ENCODE data around the gene SCIMP. TPM values are rescaled to one million over a fixed set of nuclear protein-coding genes. Genes with fewer than 3 reads are reported as not detected.
"Not testable (repeated sequence)": the region's sequence is repeated elsewhere in the genome, so short reads cannot be mapped to it uniquely, and the experiment has no call there.

The SCIMP gene
- polyA plus RNA-seq, 1 donor (not counting 4 experiments of a cell fraction or from before 2014, with no cell fraction given): not detected

DNA sequence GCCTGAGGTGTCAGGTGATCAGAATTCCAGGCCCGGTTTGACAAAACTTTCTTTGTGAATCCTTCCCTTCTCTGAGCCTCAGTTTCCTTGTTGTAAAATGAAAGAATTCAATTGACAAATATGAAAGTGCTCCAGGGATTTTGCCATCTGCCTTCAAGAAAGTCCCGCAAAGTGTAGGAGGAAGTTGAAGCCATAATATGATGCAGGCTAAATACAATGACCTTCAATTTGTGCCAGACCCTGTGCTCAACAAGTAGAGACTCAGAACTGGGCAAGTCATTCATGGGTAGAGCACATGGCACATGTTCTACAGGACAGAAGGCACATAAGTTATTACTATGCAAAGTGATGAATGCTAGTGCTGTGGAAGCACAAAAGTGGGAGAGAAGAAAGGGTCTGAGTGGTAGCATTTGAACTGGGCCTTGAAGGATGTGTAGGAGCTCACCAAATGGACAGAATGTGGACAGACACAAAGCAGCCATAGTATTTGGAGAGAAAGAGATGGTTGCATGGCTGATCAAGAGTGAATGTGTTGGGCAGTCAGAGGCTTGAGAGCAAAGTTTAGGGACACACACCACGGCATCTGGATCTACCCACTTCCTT, 2.4 kb upstream of the SCIMP start:
- H3K9me3 ChIP-seq (ENCODE audit: control insufficient read depth, low read depth, low read length): no peaks in the 10 kb centered on the region
- no peak for FAIRE-seq
- no peaks in the 10 kb centered on the region for H3K79me2 ChIP-seq (ENCODE audit: control insufficient read depth, insufficient read depth, low read length)
- H3K27me3 ChIP-seq (ENCODE audit: control insufficient read depth, extremely low read depth, insufficient read depth, low read length): no peaks in the 10 kb centered on the region
- TF ChIP-seq, protein P1, sequence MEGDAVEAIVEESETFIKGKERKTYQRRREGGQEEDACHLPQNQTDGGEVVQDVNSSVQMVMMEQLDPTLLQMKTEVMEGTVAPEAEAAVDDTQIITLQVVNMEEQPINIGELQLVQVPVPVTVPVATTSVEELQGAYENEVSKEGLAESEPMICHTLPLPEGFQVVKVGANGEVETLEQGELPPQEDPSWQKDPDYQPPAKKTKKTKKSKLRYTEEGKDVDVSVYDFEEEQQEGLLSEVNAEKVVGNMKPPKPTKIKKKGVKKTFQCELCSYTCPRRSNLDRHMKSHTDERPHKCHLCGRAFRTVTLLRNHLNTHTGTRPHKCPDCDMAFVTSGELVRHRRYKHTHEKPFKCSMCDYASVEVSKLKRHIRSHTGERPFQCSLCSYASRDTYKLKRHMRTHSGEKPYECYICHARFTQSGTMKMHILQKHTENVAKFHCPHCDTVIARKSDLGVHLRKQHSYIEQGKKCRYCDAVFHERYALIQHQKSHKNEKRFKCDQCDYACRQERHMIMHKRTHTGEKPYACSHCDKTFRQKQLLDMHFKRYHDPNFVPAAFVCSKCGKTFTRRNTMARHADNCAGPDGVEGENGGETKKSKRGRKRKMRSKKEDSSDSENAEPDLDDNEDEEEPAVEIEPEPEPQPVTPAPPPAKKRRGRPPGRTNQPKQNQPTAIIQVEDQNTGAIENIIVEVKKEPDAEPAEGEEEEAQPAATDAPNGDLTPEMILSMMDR (optimal IDR thresholded peaks at IDR 0.05 in 1 of 3, IDR thresholded peaks at IDR 0.05 in 1 of 3, conservative IDR thresholded peaks at IDR 0.05 in 1 of 3; ENCODE audit: extremely low read depth in 1 of 3, insufficient read depth in 2 of 3, low read length in 3 of 3): no peak
- TF ChIP-seq EZH2 (IDR thresholded peaks at IDR 0.05; ENCODE audit: low read length): no peak
- dilution Hi-C loops (cut with MboI; ENCODE audit: extremely low pct_ligation_motif_present, low sequenced_read_pairs): no loop called here
- no peaks in the 10 kb centered on the region for H3K36me3 ChIP-seq (ENCODE audit: control insufficient read depth in 2 of 2, extremely low read depth in 1 of 2, insufficient read depth in 2 of 2, low read length in 2 of 2)
- H3K4me3 ChIP-seq (ENCODE audit: control insufficient read depth in 2 of 3, extremely low read depth in 1 of 3, insufficient read depth in 2 of 3, low read depth in 1 of 3, low read length in 3 of 3): no peak overlapping the region
- H3K9ac ChIP-seq (ENCODE audit: control insufficient read depth, extremely low read depth, insufficient read depth, low read length): no peak overlapping the region
- peaks cover 5% of the 10 kb centered on the region for H3K4me1 ChIP-seq (ENCODE audit: control insufficient read depth, extremely low read depth, insufficient read depth, low read length)
- DNase-seq (ENCODE audit: low read depth, low spot score): no peak
- no peaks in the 10 kb centered on the region for H4K20me1 ChIP-seq (ENCODE audit: control insufficient read depth, extremely low read depth, insufficient read depth, low read length)
- no peaks in the 10 kb centered on the region for H3K9me1 ChIP-seq (ENCODE audit: control insufficient read depth, extremely low read depth, insufficient read depth, low read length)
- no peak overlapping the region for H3K27ac ChIP-seq (ENCODE audit: control insufficient read depth, insufficient read depth, low read length)
- no peak overlapping the region for H3K4me2 ChIP-seq (ENCODE audit: control insufficient read depth, extremely low read depth, insufficient read depth, low read depth, low read length)
- no peak overlapping the region for H2AFZ ChIP-seq (ENCODE audit: control insufficient read depth, low read length)

DNA sequence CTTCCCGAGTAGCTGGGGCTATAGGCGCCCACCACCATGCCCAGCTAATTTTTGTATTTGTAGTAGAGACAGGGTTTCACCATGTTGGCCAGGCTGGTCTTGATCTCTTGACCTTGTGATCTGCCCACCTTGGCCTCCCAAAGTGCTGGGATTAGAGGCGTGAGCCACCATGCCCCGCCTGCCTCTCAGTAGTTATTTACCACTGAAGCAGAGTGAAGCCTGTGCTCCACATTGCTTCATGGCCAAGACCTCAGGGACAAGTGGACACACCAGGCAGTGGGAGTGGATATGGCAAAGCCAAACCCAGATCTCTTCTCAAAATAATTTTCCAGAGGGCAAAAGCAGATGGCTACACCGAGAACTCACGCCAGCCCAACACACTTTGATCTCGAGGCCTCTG, 1.2 kb downstream of the SCIMP start:
- H3K4me3 ChIP-seq (ENCODE audit: control insufficient read depth in 2 of 3, extremely low read depth in 1 of 3, insufficient read depth in 2 of 3, low read depth in 1 of 3, low read length in 3 of 3); H3K79me2 ChIP-seq (ENCODE audit: control insufficient read depth, insufficient read depth, low read length); H3K9me3 ChIP-seq (ENCODE audit: control insufficient read depth, low read depth, low read length); DNase-seq (ENCODE audit: low read depth, low spot score); H3K9me1 ChIP-seq (ENCODE audit: control insufficient read depth, extremely low read depth, insufficient read depth, low read length); dilution Hi-C loops (cut with MboI; ENCODE audit: extremely low pct_ligation_motif_present, low sequenced_read_pairs); H3K27me3 ChIP-seq (ENCODE audit: control insufficient read depth, extremely low read depth, insufficient read depth, low read length); FAIRE-seq; H3K36me3 ChIP-seq (ENCODE audit: control insufficient read depth in 2 of 2, extremely low read depth in 1 of 2, insufficient read depth in 2 of 2, low read length in 2 of 2); H2AFZ ChIP-seq (ENCODE audit: control insufficient read depth, low read length); H3K27ac ChIP-seq (ENCODE audit: control insufficient read depth, insufficient read depth, low read length); H3K4me1 ChIP-seq (ENCODE audit: control insufficient read depth, extremely low read depth, insufficient read depth, low read length); H4K20me1 ChIP-seq (ENCODE audit: control insufficient read depth, extremely low read depth, insufficient read depth, low read length); H3K4me2 ChIP-seq (ENCODE audit: control insufficient read depth, extremely low read depth, insufficient read depth, low read depth, low read length); H3K9ac ChIP-seq (ENCODE audit: control insufficient read depth, extremely low read depth, insufficient read depth, low read length): not testable (repeated sequence)
